HepG2 (cell line): ENCODE measurements around the gene ADM5. TPM values are rescaled to one million over a fixed set of nuclear protein-coding genes. Genes with fewer than 3 reads are reported as not detected.

Experiments
- AKAP8 ChIP-seq: sonication (generic); formaldehyde crosslinking; IDR thresholded peaks from 2 replicates; pipeline ENCODE4 v1.5.1; 2020; ENCODE audit warnings: mild to moderate bottlenecking, missing genetic modification reagents
- ATF1 ChIP-seq: IDR thresholded peaks from 2 replicates; pipeline ENCODE4 v1.6.1; 2016; ENCODE audit warnings: mild to moderate bottlenecking, control low read depth
- DR1 ChIP-seq: sonication (generic); formaldehyde crosslinking; IDR thresholded peaks from 2 replicates; pipeline ENCODE4 v1.8.0; 2021; ENCODE audit warnings: mild to moderate bottlenecking, missing genetic modification reagents, inconsistent platforms
- FOXA3 ChIP-seq: IDR thresholded peaks from 2 replicates; pipeline ENCODE4 v1.6.1; 2016; ENCODE audit warnings: missing genetic modification reagents, missing compliant biosample characterization
- FOXO1 ChIP-seq: sonication (generic); formaldehyde crosslinking; IDR thresholded peaks from 2 replicates; pipeline ENCODE4 v1.4.0; 2020; ENCODE audit warnings: missing genetic modification reagents
- GABPA ChIP-seq, 2 experiments: IDR thresholded peaks; 2 replicates each; pipeline ENCODE4 v1.6.1; 2011 to 2016; ENCODE audit warnings: low read depth in 2 of 2, low read length in 1 of 2, missing biosample characterization in 1 of 2, missing genetic modification characterization in 1 of 2
- GABPB1 ChIP-seq: IDR thresholded peaks from 2 replicates; pipeline ENCODE4 v1.6.1; 2016; ENCODE audit warnings: mild to moderate bottlenecking, missing genetic modification reagents, moderate library complexity, missing compliant biosample characterization
- HNRNPLL ChIP-seq: fragments of 200-400 bp; formaldehyde crosslinking; IDR thresholded peaks from 2 replicates; pipeline ENCODE4 v1.6.1; 2017; ENCODE audit warnings: mild to moderate bottlenecking, low read depth, low read length; ENCODE audit not compliant: poor library complexity, severe bottlenecking
- HOXD1 ChIP-seq: sonication (generic); formaldehyde crosslinking; IDR thresholded peaks from 2 replicates; pipeline ENCODE4 v1.5.0; 2020; ENCODE audit warnings: missing genetic modification reagents
- JUN ChIP-seq: sonication (generic); formaldehyde crosslinking; IDR thresholded peaks from 2 replicates; pipeline ENCODE4 v1.4.0; 2020; ENCODE audit warnings: mild to moderate bottlenecking, missing genetic modification reagents
- KAT2B ChIP-seq: fragments of 150-350 bp; IDR thresholded peaks from 2 replicates; pipeline ENCODE4 v1.6.1; 2014; ENCODE audit warnings: low read depth, low read length, borderline replicate concordance
- MAFK ChIP-seq, 2 experiments: IDR thresholded peaks in 1 of 2; conservative IDR thresholded peaks in 1 of 2; 2 replicates each; pipeline ENCODE4 v1.6.1; 2011; ENCODE audit warnings: improper control_type of control experiment in 2 of 2, low read length in 2 of 2
- MED1 ChIP-seq: sonication (generic); formaldehyde crosslinking; IDR thresholded peaks from 2 replicates; pipeline ENCODE4 v1.4.0; 2020; ENCODE audit warnings: missing genetic modification reagents
- NR2C2 ChIP-seq: sonication (generic); formaldehyde crosslinking; IDR thresholded peaks from 2 replicates; pipeline ENCODE4 v1.4.0; 2020; ENCODE audit warnings: missing genetic modification reagents, mild to moderate bottlenecking, moderate library complexity, borderline replicate concordance
- ONECUT2 ChIP-seq: sonication (generic); formaldehyde crosslinking; IDR thresholded peaks from 2 replicates; pipeline ENCODE4 v1.4.0; 2020; ENCODE audit warnings: missing genetic modification reagents
- PAXIP1 ChIP-seq: sonication (generic); formaldehyde crosslinking; conservative IDR thresholded peaks from 2 replicates; pipeline ENCODE4 v1.4.0; 2020; ENCODE audit warnings: mild to moderate bottlenecking, missing genetic modification reagents, moderate library complexity
- PCBP1 ChIP-seq: fragments of 200-400 bp; formaldehyde crosslinking; IDR thresholded peaks from 2 replicates; pipeline ENCODE4 v1.6.1; 2017; ENCODE audit warnings: mild to moderate bottlenecking, low read depth, low read length, borderline replicate concordance
- POLR2G ChIP-seq: fragments of 200-400 bp; formaldehyde crosslinking; IDR thresholded peaks from 2 replicates; pipeline ENCODE4 v1.6.1; 2018; ENCODE audit warnings: mild to moderate bottlenecking, low read depth, low read length, moderate library complexity
- RELA ChIP-seq: sonication (generic); formaldehyde crosslinking; IDR thresholded peaks from 2 replicates; pipeline ENCODE4 v1.4.0; 2020; ENCODE audit warnings: missing genetic modification reagents
- SAFB2 ChIP-seq: sonication (generic); formaldehyde crosslinking; IDR thresholded peaks from 2 replicates; pipeline ENCODE4 v1.5.1; 2020; ENCODE audit warnings: missing genetic modification reagents, low read depth, mild to moderate bottlenecking, borderline replicate concordance
- SP2 ChIP-seq: sonication (generic); formaldehyde crosslinking; IDR thresholded peaks from 2 replicates; pipeline ENCODE4 v1.5.1; 2020; ENCODE audit warnings: mild to moderate bottlenecking, missing genetic modification reagents
- TBX3 ChIP-seq: fragments of 450-650 bp; IDR thresholded peaks from 2 replicates; pipeline ENCODE4 v1.6.1; 2017; ENCODE audit warnings: antibody characterized with exemption, mild to moderate bottlenecking, inconsistent platforms, borderline replicate concordance
- ZKSCAN8 ChIP-seq: IDR thresholded peaks from 2 replicates; pipeline ENCODE4 v1.6.1; 2016; ENCODE audit warnings: borderline replicate concordance, missing genetic modification reagents, missing compliant biosample characterization
- ZNF121 ChIP-seq: sonication (generic); formaldehyde crosslinking; IDR thresholded peaks from 2 replicates; pipeline ENCODE4 v1.5.0; 2020; ENCODE audit warnings: mild to moderate bottlenecking, missing genetic modification reagents
- ZNF232 ChIP-seq: sonication (generic); formaldehyde crosslinking; IDR thresholded peaks from 2 replicates; pipeline ENCODE4 v1.4.0; 2020; ENCODE audit warnings: missing genetic modification reagents, borderline replicate concordance
- ZNF337 ChIP-seq: sonication (generic); formaldehyde crosslinking; IDR thresholded peaks from 2 replicates; pipeline ENCODE4 v1.5.1; 2020; ENCODE audit warnings: missing genetic modification reagents, low read depth, mild to moderate bottlenecking, borderline replicate concordance
- ZNF550 ChIP-seq: sonication (generic); formaldehyde crosslinking; IDR thresholded peaks from 2 replicates; pipeline ENCODE4 v1.4.0; 2020; ENCODE audit warnings: mild to moderate bottlenecking, missing genetic modification reagents, borderline replicate concordance
- ZNF75D ChIP-seq: sonication (generic); formaldehyde crosslinking; IDR thresholded peaks from 2 replicates; pipeline ENCODE4 v1.8.1; 2023; ENCODE audit warnings: missing genetic modification reagents, mild to moderate bottlenecking, borderline replicate concordance
- ZNF766 ChIP-seq: sonication (generic); formaldehyde crosslinking; IDR thresholded peaks from 2 replicates; pipeline ENCODE4 v1.5.0; 2020; ENCODE audit warnings: missing genetic modification reagents, borderline replicate concordance
- ZNF850 ChIP-seq: sonication (generic); formaldehyde crosslinking; conservative IDR thresholded peaks from 2 replicates; pipeline ENCODE4 v1.9.0; 2021; ENCODE audit warnings: mild to moderate bottlenecking, missing genetic modification reagents
- polyA plus RNA-seq, 8 experiments: library from polyadenylated mRNA; depleted of rRNA in 3 of 8; stranded (reverse) in 7 of 8; unstranded in 1 of 8; fragments of >200 nt; fragmentation: Illumina TruSeq in 4 of 8; extraction: Trizol in 4 of 8; gene quantifications; 2 replicates each; pipeline versions ENCODE4 v1.2.1 to v1.2.3, GENCODE V29; 2011 to 2016; ENCODE audit warnings: low read depth in 4 of 8, missing spikeins in 1 of 8, mixed read lengths in 1 of 8; ENCODE audit not compliant: insufficient read depth in 1 of 8
- total RNA-seq, 5 experiments: library from RNA; depleted of rRNA; stranded (reverse); fragments of >200 nt; fragmentation: Illumina TruSeq; extraction: Trizol; gene quantifications; 2 replicates each; pipeline ENCODE4 v1.2.3, GENCODE V29; 2016; ENCODE audit warnings: low read depth in 1 of 5

Gene ADM5
- total and polyA plus RNA-seq, 2 of the 13 experiments (the other 11 are each of a cell fraction or from before 2014, with no cell fraction given): 2.7 to 4.1 TPM

- no peak for TF ChIP-seq FOXO1
- TF ChIP-seq ZNF75D: no peak
- no peak for TF ChIP-seq ZNF232 (CRISPR knock-in tag)
- TF ChIP-seq HOXD1 (CRISPR knock-in tag): no peak
- TF ChIP-seq PAXIP1 (CRISPR knock-in tag): peak; percentile 40; the same call in 1 of the 2 replicates
- TF ChIP-seq DR1 (CRISPR knock-in tag): peak; percentile 99
- no peak for TF ChIP-seq ONECUT2 (CRISPR knock-in tag)
- no peak for TF ChIP-seq ZNF121 (CRISPR knock-in tag)
- TF ChIP-seq SAFB2 (CRISPR knock-in tag): no peak
- TF ChIP-seq TBX3: peak; percentile 12; the same call in 1 of the 2 replicates
- no peak; the same call in 1 of the 2 replicates for TF ChIP-seq RELA (CRISPR knock-in tag)
- peak; percentile 97 for TF ChIP-seq SP2
- no peak for TF ChIP-seq ZKSCAN8 (CRISPR knock-in tag)
- 0 out of 2 replicates have a peak, but pooled peaks have one; percentile 6 for TF ChIP-seq FOXA3 (CRISPR knock-in tag)
- TF ChIP-seq KAT2B: no peak
- TF ChIP-seq ZNF337 (CRISPR knock-in tag): no peak
- peak; percentile 4; the same call in 1 of the 2 replicates for TF ChIP-seq GABPB1 (CRISPR knock-in tag)
- TF ChIP-seq GABPA (IDR thresholded peaks at IDR 0.05; ENCODE audit: low read depth, low read length): no peak; the same call in 1 of the 2 replicates
- peak; percentile 60 for TF ChIP-seq GABPA (CRISPR knock-in tag; IDR thresholded peaks at IDR 0.05; ENCODE audit: low read depth)
- TF ChIP-seq PCBP1: peak; percentile 29; the same call in 1 of the 2 replicates
- TF ChIP-seq JUN (CRISPR knock-in tag): no peak
- TF ChIP-seq MAFK (conservative IDR thresholded peaks at IDR 0.05 in 1 of 2, IDR thresholded peaks at IDR 0.05 in 1 of 2; ENCODE audit: low read length in 2 of 2): 0 out of 4 replicates have a peak, but pooled peaks of 1 of the 2 experiments have one; percentile 11
- TF ChIP-seq ZNF850 (CRISPR knock-in tag): no peak
- TF ChIP-seq NR2C2: peak; percentile 93
- TF ChIP-seq AKAP8 (CRISPR knock-in tag): no peak
- TF ChIP-seq ATF1 (CRISPR knock-in tag): peak; percentile 95
- TF ChIP-seq ZNF766 (CRISPR knock-in tag): no peak
- TF ChIP-seq HNRNPLL: peak; percentile 69
- TF ChIP-seq ZNF550 (CRISPR knock-in tag): no peak
- TF ChIP-seq MED1 (CRISPR knock-in tag): 0 out of 2 replicates have a peak, but pooled peaks have one; percentile 3
- no peak for TF ChIP-seq POLR2G
Measured at GRCh38 chr19:49676784-49677230, 12.6 kb upstream of the ADM5 start (continued).
